Activated B cell treated with CpG ODN at 0.5 μM for 24 hours (primary cell): ENCODE results near the gene ZNF197. TPM values are rescaled to one million over a fixed set of nuclear protein-coding genes. Genes with fewer than 3 reads are reported as not detected.

Experiments used
- ATAC-seq: fragments of 200-7000 bp; cut with Tn5 transposase; one replicate; pipeline ENCODE4 v1.10.0; 2021; ENCODE audit warnings: low read depth, mild to moderate bottlenecking, moderate library complexity
- CTCF ChIA-PET: fragments of 350-600 bp; sonication (Branson Sonifier 250); formaldehyde crosslinking; loops from one replicate; lab custom pipeline; 2021; ENCODE audit warnings: antibody characterized with exemption; lab: Charles Lee
- POLR2A ChIA-PET: fragments of 350-600 bp; sonication (Branson Sonifier 250); formaldehyde crosslinking; loops from one replicate; lab custom pipeline; 2021; ENCODE audit warnings: antibody characterized with exemption; lab: Charles Lee
- DNase-seq: peaks from one replicate; pipeline ENCODE4 v3.0.0; 2022
- H3K27ac Mint-ChIP-seq: one replicate; pipeline ENCODE4 v1.8.0; 2020; ENCODE audit warnings: mixed read lengths
- H3K27me3 Mint-ChIP-seq: one replicate; pipeline ENCODE4 v1.8.0; 2021; ENCODE audit warnings: mixed read lengths
- H3K36me3 Mint-ChIP-seq: one replicate; pipeline ENCODE4 v1.8.0; 2021; ENCODE audit warnings: low read depth, mixed read lengths
- H3K4me1 Mint-ChIP-seq: one replicate; pipeline ENCODE4 v1.8.0; 2021; ENCODE audit warnings: mixed read lengths
- H3K4me3 Mint-ChIP-seq: one replicate; pipeline ENCODE4 v1.8.0; 2020; ENCODE audit warnings: mild to moderate bottlenecking, mixed read lengths
- H3K9me3 Mint-ChIP-seq: one replicate; pipeline ENCODE4 v1.8.0; 2020; ENCODE audit warnings: mixed read lengths
- CTCF ChIP-seq: fragments of 200-600 bp; IDR thresholded peaks from one replicate; pipeline ENCODE4 v1.8.0; 2022; ENCODE audit warnings: antibody characterized with exemption, mild to moderate bottlenecking
- intact Hi-C: fragments of 100-400 bp; cut with micrococcal nuclease; formaldehyde crosslinking; loops from one replicate; pipeline ENCODE4 v1.15.1; 2024
- total RNA-seq: library from RNA; stranded (reverse); gene quantifications from 2 replicates; pipeline ENCODE4 v1.2.3, GENCODE V29; 2022

The ZNF197 gene
- total RNA-seq, 1 donor from 2014 or later, result 16.9 TPM

- ATAC-seq, result no peak
- peaks cover 9% of the 10 kb centered on the region for H3K9me3 Mint-ChIP-seq
- TF ChIP-seq CTCF, result no peak
Observed at GRCh38 chr3:44680921-44681455, 56.2 kb downstream of the ZNF197 start.

DNA sequence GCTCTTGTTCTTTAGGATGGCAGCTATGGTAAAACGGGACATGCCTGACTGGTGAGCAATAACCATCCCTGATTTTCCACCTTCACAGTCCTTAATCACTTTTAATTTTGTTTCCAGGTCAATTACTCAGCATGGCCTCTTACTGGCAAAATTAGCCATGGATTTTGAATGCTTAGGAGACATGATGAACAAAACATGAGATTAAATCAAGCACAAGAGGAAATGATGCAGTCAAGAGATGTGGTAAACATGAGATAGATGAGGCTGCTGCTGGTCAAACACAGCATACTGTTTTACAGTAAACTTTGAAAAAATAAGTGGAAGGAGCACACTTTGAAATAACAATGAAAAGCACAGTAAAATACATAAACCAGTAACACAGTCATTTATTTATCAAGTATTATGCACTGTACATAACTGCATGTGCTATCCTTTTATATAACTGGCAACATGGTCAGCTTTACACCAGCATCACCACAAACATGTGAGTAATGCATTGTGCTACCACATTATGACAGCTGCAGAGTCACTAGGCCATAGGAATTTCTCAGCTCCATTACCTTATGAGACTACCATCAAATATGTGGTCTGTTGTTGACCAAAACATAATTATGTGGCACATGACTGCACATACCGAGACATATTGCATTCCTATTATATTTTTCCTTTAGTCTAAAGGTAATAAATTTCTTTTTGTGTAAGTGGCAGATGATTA is 57.5 kb downstream of the ZNF197 start:
- Mint-ChIP-seq H3K36me3 (peaks cover 38% of the 10 kb centered on the region), H3K4me1 (peaks cover 19% of the 10 kb centered on the region), H3K4me3 (no peak overlapping the region), H3K9me3 (peaks cover 12% of the 10 kb centered on the region), H3K27ac (no peak overlapping the region), H3K27me3 (peaks cover under 1% of the 10 kb centered on the region)
- no peak for ATAC-seq
- TF ChIP-seq CTCF, result no peak
- intact Hi-C loops, result no loop called here
- POLR2A ChIA-PET, result interaction anchor here (0.5 kb wide), 1 partner anchor 201 kb away, joined by 5 read pairs; no protein-coding TSS in a partner anchor
- no peak for DNase-seq
- CTCF ChIA-PET, result no interaction called here

More at GRCh38 chr3:44680921-44681455, 56.2 kb downstream of the ZNF197 start:
- ChIA-PET CTCF (no interaction called here), POLR2A (no interaction called here)
- peaks cover 19% of the 10 kb centered on the region for H3K4me1 Mint-ChIP-seq
- H3K36me3 Mint-ChIP-seq, result peaks cover 38% of the 10 kb centered on the region
- intact Hi-C loops, result no loop called here
- H3K27me3 Mint-ChIP-seq, result no peaks in the 10 kb centered on the region
- DNase-seq, result no peak
- H3K4me3 Mint-ChIP-seq, result no peak overlapping the region
- H3K27ac Mint-ChIP-seq, result no peak overlapping the region

DNA sequence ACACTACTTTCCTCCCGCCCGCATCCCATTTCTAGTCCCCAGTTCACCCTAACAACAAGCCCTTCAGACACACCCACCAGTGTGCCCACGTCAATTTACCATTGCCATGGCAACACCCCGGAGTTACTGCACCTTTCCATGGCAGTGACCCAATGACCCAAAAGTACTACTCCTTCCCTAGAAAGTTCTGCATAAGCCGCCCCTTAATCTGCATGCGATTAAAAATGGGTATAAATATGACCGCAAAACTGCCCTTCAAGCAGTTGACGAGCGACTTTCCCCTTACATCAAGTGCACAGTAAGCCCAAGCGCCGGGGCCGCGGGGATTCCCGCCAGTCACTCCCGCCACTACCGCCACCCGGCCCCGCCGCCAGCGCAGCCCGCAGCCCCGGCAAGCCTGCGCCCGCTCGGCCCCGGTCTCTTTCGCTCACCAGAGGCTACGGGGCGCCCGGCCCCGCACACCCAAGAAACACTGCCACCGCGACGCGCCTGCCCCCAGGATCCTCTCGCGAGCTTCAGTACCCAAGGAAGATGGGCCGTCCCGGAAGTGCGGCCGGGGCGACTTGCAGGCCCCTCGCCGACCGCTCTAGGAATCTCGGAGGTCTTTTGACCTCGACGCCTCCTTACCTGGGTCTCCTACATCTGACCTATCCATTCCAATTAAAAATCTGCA is 60.4 kb downstream of the ZNF197 start:
- intact Hi-C loops, result loop anchor here (1.0 to 2.0 kb wide), 9 partner anchors 27 to 994 kb away; partner anchors contain the start of genes ABHD5, KIAA1143, KIF15 and TCAIM
- Mint-ChIP-seq H3K4me3 (peak overlapping the region; percentile 96), H3K27me3 (peaks cover 23% of the 10 kb centered on the region), H3K27ac (peak overlapping the region; percentile 76), H3K9me3 (peaks cover 22% of the 10 kb centered on the region), H3K36me3 (peaks cover 38% of the 10 kb centered on the region), H3K4me1 (peaks cover 19% of the 10 kb centered on the region)
- TF ChIP-seq CTCF, result no peak
- ATAC-seq, result peak; percentile 92
- DNase-seq, result peak; percentile 56
- ChIA-PET POLR2A (interaction anchor here (0.6 to 1.3 kb wide), 5 partner anchors 27 to 291 kb away, joined by 3 to 6 read pairs (median 4); partner anchors contain the start of genes EXOSC7, ZDHHC3, ZNF197 and ZNF35), CTCF (no interaction called here)

DNA sequence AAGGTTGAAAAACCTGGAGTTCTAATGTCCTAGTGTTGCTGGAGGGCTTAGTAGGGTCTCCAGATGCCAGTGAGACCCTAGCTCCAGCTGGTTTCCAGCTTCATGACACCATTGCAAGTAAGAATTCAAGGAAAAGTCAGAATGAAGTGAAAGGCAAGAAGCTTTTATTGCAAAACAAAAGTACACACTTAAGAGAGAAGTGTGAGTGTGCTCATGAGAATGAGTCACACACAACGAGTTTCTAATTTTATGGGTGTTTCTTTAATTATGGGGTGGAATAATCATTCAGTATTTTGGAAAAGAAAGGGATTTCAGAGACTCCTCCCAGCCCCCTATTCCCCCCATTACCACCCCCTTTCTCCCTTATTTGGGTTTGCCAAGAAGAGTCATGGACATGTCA is 63.1 kb downstream of the ZNF197 start:
- ChIA-PET CTCF (no interaction called here), POLR2A (no interaction called here)
- TF ChIP-seq CTCF, result no peak
- no peak for ATAC-seq
- DNase-seq, result no peak
- Mint-ChIP-seq H3K4me3 (no peak overlapping the region), H3K27me3 (peaks cover 37% of the 10 kb centered on the region), H3K4me1 (peaks cover 19% of the 10 kb centered on the region), H3K9me3 (peaks cover 32% of the 10 kb centered on the region), H3K27ac (no peak overlapping the region), H3K36me3 (peaks cover 24% of the 10 kb centered on the region)
- intact Hi-C loops, result no loop called here

Other genes starting within 250 kb of the ZNF197 start
- 17.3 and 19.5 TPM in 2 replicates for gene ZNF445, start 147.4 kb upstream of the ZNF197 start, total RNA-seq
- 6.8 and 9.2 TPM in 2 replicates for gene ZKSCAN7, start 69.8 kb upstream of the ZNF197 start, total RNA-seq
- 4.8 and 5.2 TPM in 2 replicates for gene ZNF660, start 40.1 kb upstream of the ZNF197 start, total RNA-seq
- gene ZNF35, start 23.7 kb downstream of the ZNF197 start, total RNA-seq, result 13.9 and 17.5 TPM in 2 replicates
- gene ZNF502, start 87.6 kb downstream of the ZNF197 start, total RNA-seq, result 5.0 and 6.5 TPM in 2 replicates
- 6.2 and 6.5 TPM in 2 replicates for gene ZNF501, start 104.6 kb downstream of the ZNF197 start, total RNA-seq
- gene KIAA1143, start 136.6 kb downstream of the ZNF197 start, total RNA-seq, result 35.4 and 43.6 TPM in 2 replicates
- 2.4 and 3.1 TPM in 2 replicates for gene KIF15, start 136.8 kb downstream of the ZNF197 start, total RNA-seq
- 12.4 and 13.1 TPM in 2 replicates for gene TMEM42, start 236.9 kb downstream of the ZNF197 start, total RNA-seq
- gene TGM4, start 249.6 kb downstream of the ZNF197 start, total RNA-seq, result not detected in 2 replicates